SU-DHL-6 (cell line): ENCODE measurements around the gene EML4.

ENCODE experiments used
- H2AFZ ChIP-seq: fragments of 200-600 bp; sonication (generic); 2 replicates; pipeline ENCODE4 v1.6.1; 2014; ENCODE audit warnings: low read depth, mild to moderate bottlenecking, moderate library complexity, mixed read lengths, antibody characterized with exemption, low read length; ENCODE audit not compliant: severe bottlenecking
- H3F3A ChIP-seq: fragments of 200-600 bp; shearing (Covaris generic); 2 replicates; pipeline ENCODE4 v1.6.0; 2016; ENCODE audit warnings: antibody characterized with exemption, mild to moderate bottlenecking; ENCODE audit not compliant: insufficient read depth
- H3K27ac ChIP-seq: fragments of 200-600 bp; sonication (generic); 2 replicates; pipeline ENCODE4 v1.5.1; 2016; ENCODE audit warnings: low read depth, mild to moderate bottlenecking, low read length, moderate library complexity, mixed read lengths
- H3K27me3 ChIP-seq: fragments of 200-600 bp; sonication (generic), shearing (Covaris generic); 2 replicates; pipeline ENCODE4 v1.6.0; 2014; ENCODE audit warnings: mild to moderate bottlenecking, low read length
- H3K36me3 ChIP-seq: fragments of 200-600 bp; sonication (generic); 2 replicates; pipeline ENCODE4 v1.6.1; 2014; ENCODE audit warnings: mild to moderate bottlenecking, low read length, mixed read lengths
- H3K4me2 ChIP-seq: fragments of 300-600, 200-600 bp; shearing (Covaris generic), sonication (generic); 2 replicates; pipeline ENCODE4 v1.6.0; 2014; ENCODE audit warnings: low read length, low read depth, mild to moderate bottlenecking; ENCODE audit not compliant: poor library complexity, severe bottlenecking
- H3K4me3 ChIP-seq: fragments of 200-600 bp; sonication (generic); 2 replicates; pipeline ENCODE4 v1.5.1; 2014; ENCODE audit warnings: antibody characterized with exemption, low read length, mild to moderate bottlenecking, mixed read lengths; ENCODE audit not compliant: insufficient read depth, poor library complexity, severe bottlenecking
- H3K79me2 ChIP-seq: fragments of 200-600 bp; sonication (generic); 2 replicates; pipeline ENCODE4 v1.6.1; 2014; ENCODE audit warnings: mild to moderate bottlenecking, low read length, moderate library complexity; ENCODE audit not compliant: insufficient read depth
- H3K9ac ChIP-seq: fragments of 200-600 bp; sonication (generic); 2 replicates; pipeline ENCODE4 v1.7.0; 2014; ENCODE audit warnings: mild to moderate bottlenecking, low read length
- H3K9me2 ChIP-seq: fragments of 200-600 bp; sonication (generic); replicated peaks from 2 replicates; pipeline ENCODE4 v1.6.1; 2014; ENCODE audit warnings: low read length; ENCODE audit not compliant: insufficient read depth
- H3K9me3 ChIP-seq: fragments of 200-600 bp; sonication (generic); 2 replicates; pipeline ENCODE4 v1.6.1; 2014; ENCODE audit warnings: low read length, mixed read lengths; ENCODE audit not compliant: insufficient read depth
- H4K20me1 ChIP-seq: fragments of 200-600 bp; sonication (generic); 2 replicates; pipeline ENCODE4 v1.6.1; 2014; ENCODE audit warnings: low read depth, mild to moderate bottlenecking, antibody characterized with exemption, low read length, moderate library complexity, mixed read lengths
- CTCF ChIP-seq: fragments of 200-600 bp; sonication (generic); IDR thresholded peaks from one replicate; pipeline ENCODE4 v1.5.1; 2017; ENCODE audit warnings: antibody characterized with exemption, mild to moderate bottlenecking, low read length, moderate library complexity; ENCODE audit not compliant: insufficient read depth, poor library complexity, severe bottlenecking
- EZH2phosphoT487 ChIP-seq: fragments of 200-600 bp; sonication (generic), shearing (Covaris generic); conservative IDR thresholded peaks from 2 replicates; pipeline ENCODE4 v1.6.1; 2018; ENCODE audit warnings: mild to moderate bottlenecking, antibody characterized with exemption, low read length, moderate library complexity, mixed read lengths

The EML4 gene

GRCh38 chr2:42199002-42199401 is 29.8 kb downstream of the EML4 start:
- no peak overlapping the region for H2AFZ ChIP-seq
- no peaks in the 10 kb centered on the region for H3K27me3 ChIP-seq

GRCh38 chr2:42199626-42200025 is 30.5 kb downstream of the EML4 start:
- Histone ChIP-seq H2AFZ (no peak overlapping the region), H3K9me2 (no peaks in the 10 kb centered on the region), H3K27ac (no peak overlapping the region), H3K9ac (no peak overlapping the region), H3K4me3 (no peak overlapping the region), H3K9me3 (no peaks in the 10 kb centered on the region), H3K4me2 (no peak overlapping the region), H4K20me1 (peaks cover 11% of the 10 kb centered on the region), H3K36me3 (no peaks in the 10 kb centered on the region), H3K79me2 (peaks cover 55% of the 10 kb centered on the region), H3K27me3 (no peaks in the 10 kb centered on the region), H3F3A (no peaks in the 10 kb centered on the region)
- no peak for TF ChIP-seq EZH2phosphoT487
- no peak for TF ChIP-seq CTCF

More at GRCh38 chr2:42199002-42199401, 29.8 kb downstream of the EML4 start:
- Histone ChIP-seq H3K4me2 (no peak overlapping the region), H3K9me3 (no peaks in the 10 kb centered on the region), H3K36me3 (no peaks in the 10 kb centered on the region), H3K79me2 (peaks cover 55% of the 10 kb centered on the region), H3K4me3 (no peak overlapping the region), H3F3A (no peaks in the 10 kb centered on the region), H3K27ac (no peak overlapping the region), H3K9ac (no peak overlapping the region), H3K9me2 (no peaks in the 10 kb centered on the region), H4K20me1 (peaks cover 7% of the 10 kb centered on the region)
- TF ChIP-seq EZH2phosphoT487 (no peak), CTCF (no peak)

- H3K4me3 ChIP-seq = no peak overlapping the region
- H3K27me3 ChIP-seq = no peaks in the 10 kb centered on the region
- no peaks in the 10 kb centered on the region for H3K36me3 ChIP-seq
- H3K9me2 ChIP-seq = no peaks in the 10 kb centered on the region
- peaks cover 14% of the 10 kb centered on the region for H4K20me1 ChIP-seq
- no peak overlapping the region for H3K9ac ChIP-seq
- no peaks in the 10 kb centered on the region for H3K9me3 ChIP-seq
- no peak overlapping the region for H3K27ac ChIP-seq
- no peak for TF ChIP-seq EZH2phosphoT487
- TF ChIP-seq CTCF = no peak
- peaks cover 56% of the 10 kb centered on the region for H3K79me2 ChIP-seq
- H2AFZ ChIP-seq = no peak overlapping the region
- no peak overlapping the region for H3K4me2 ChIP-seq
- no peaks in the 10 kb centered on the region for H3F3A ChIP-seq
Observed at GRCh38 chr2:42200926-42201855, 32.0 kb downstream of the EML4 start.
